GM12891 (cell line): ENCODE data around the gene NKX6-2.

Experiments
- POU2F2 ChIP-seq: IDR thresholded peaks from 2 replicates; pipeline ENCODE4 v1.6.1; 2011; ENCODE audit warnings: low read depth, mild to moderate bottlenecking, control low read depth, low read length, moderate library complexity
- SPI1 ChIP-seq: IDR thresholded peaks from 2 replicates; pipeline ENCODE4 v1.6.1; 2011; ENCODE audit warnings: low read depth, low read length, control low read depth
- TAF1 ChIP-seq: IDR thresholded peaks from 2 replicates; pipeline ENCODE4 v1.6.1; 2011; ENCODE audit warnings: low read depth, low read length, control low read depth

- TF ChIP-seq SPI1 (no peak), POU2F2 (no peak), TAF1 (no peak)
These were observed 25.1 kb upstream of the NKX6-2 start for GRCh38 chr10:132810807-132811700.
